A673 (cell line): ENCODE measurements around the gene ANKS1B. TPM values are rescaled to one million over a fixed set of nuclear protein-coding genes. Genes with fewer than 3 reads are reported as not detected.
"Not testable (repeated sequence)": the region's sequence is repeated elsewhere in the genome, so short reads cannot be mapped to it uniquely, and the experiment has no call there.

Source experiments
- BruUV-seq: library from RNA; stranded (reverse); fragments of 400-500 nt; replicated peaks from 2 replicates; lab custom pipeline; 2021; lab: Mats Ljungman, UMichigan
- CTCF ChIA-PET: fragments of 300-600 bp; sonication (Branson Sonifier 250); formaldehyde crosslinking; loops from one replicate; lab custom pipeline; 2022; ENCODE audit warnings: antibody characterized with exemption; lab: Charles Lee
- POLR2A ChIA-PET: fragments of 300-600 bp; sonication (Branson Sonifier 250); formaldehyde crosslinking; loops from one replicate; lab custom pipeline; 2022; ENCODE audit warnings: antibody characterized with exemption; ENCODE audit not compliant: low non-redundant PET; lab: Charles Lee
- DNase-seq: peaks from one replicate; pipeline ENCODE4 v3.0.0-alpha.2; 2015; ENCODE audit warnings: low spot score
- H3K27ac ChIP-seq: fragments of 200-600 bp; sonication (generic); 2 replicates; pipeline ENCODE4 v1.5.1; 2016; ENCODE audit warnings: mixed run types, low read depth, mild to moderate bottlenecking, mixed read lengths, antibody characterized with exemption, low read length; ENCODE audit not compliant: poor library complexity, severe bottlenecking
- H3K27me3 ChIP-seq: fragments of 200-600 bp; sonication (generic); replicated peaks from 2 replicates; pipeline ENCODE4 v1.6.1; 2017; ENCODE audit warnings: mixed run types, low read depth, mild to moderate bottlenecking, mixed read lengths, antibody characterized with exemption, low read length; ENCODE audit not compliant: insufficient read depth, poor library complexity
- H3K36me3 ChIP-seq: fragments of 200-600 bp; sonication (generic); 2 replicates; pipeline ENCODE4 v1.6.1; 2016; ENCODE audit warnings: mixed run types, mild to moderate bottlenecking, mixed read lengths, antibody characterized with exemption, low read length; ENCODE audit not compliant: insufficient read depth, poor library complexity, severe bottlenecking
- H3K4me1 ChIP-seq: fragments of 200-600 bp; sonication (generic); 2 replicates; pipeline ENCODE4 v1.6.1; 2017; ENCODE audit warnings: mixed run types, mild to moderate bottlenecking, mixed read lengths, antibody characterized with exemption, low read length; ENCODE audit not compliant: insufficient read depth, poor library complexity, severe bottlenecking
- H3K4me3 ChIP-seq: fragments of 200-600 bp; sonication (generic); 2 replicates; pipeline ENCODE4 v1.5.1; 2016; ENCODE audit warnings: low read depth, mixed run types, mild to moderate bottlenecking, mixed read lengths, low read length; ENCODE audit not compliant: poor library complexity, severe bottlenecking
- H3K9me3 ChIP-seq: fragments of 200-600 bp; sonication (generic); 2 replicates; pipeline ENCODE4 v1.6.1; 2016; ENCODE audit warnings: mixed run types, low read depth, mild to moderate bottlenecking, mixed read lengths, antibody characterized with exemption, low read length; ENCODE audit not compliant: poor library complexity, severe bottlenecking
- EZH2 ChIP-seq: fragments of 200-600 bp; sonication (generic); IDR thresholded peaks from 2 replicates; pipeline ENCODE4 v1.6.1; 2017; ENCODE audit warnings: borderline replicate concordance, low read depth, mild to moderate bottlenecking, mixed read lengths, antibody characterized with exemption, low read length; ENCODE audit not compliant: poor library complexity, severe bottlenecking
- intact Hi-C: fragments of 100-400 bp; cut with micrococcal nuclease; formaldehyde crosslinking; loops from one replicate; pipeline ENCODE4 v1.10.0; 2022; ENCODE audit not compliant: unreplicated experiment
- total RNA-seq: library from RNA; stranded (reverse); gene quantifications from 2 replicates; pipeline ENCODE4 v1.2.3, GENCODE V29; 2021
- TF ChIP-seq, protein P1 (sequence below): fragments of 300-800, 200-600 bp; sonication (generic); conservative IDR thresholded peaks from 2 replicates; pipeline ENCODE4 v1.5.1; 2017; ENCODE audit warnings: low read depth, mild to moderate bottlenecking, antibody characterized with exemption, low read length, moderate library complexity, mixed read lengths

Gene ANKS1B
- total RNA-seq, 1 experiment from 2014 or later = 0.99 TPM

DNA sequence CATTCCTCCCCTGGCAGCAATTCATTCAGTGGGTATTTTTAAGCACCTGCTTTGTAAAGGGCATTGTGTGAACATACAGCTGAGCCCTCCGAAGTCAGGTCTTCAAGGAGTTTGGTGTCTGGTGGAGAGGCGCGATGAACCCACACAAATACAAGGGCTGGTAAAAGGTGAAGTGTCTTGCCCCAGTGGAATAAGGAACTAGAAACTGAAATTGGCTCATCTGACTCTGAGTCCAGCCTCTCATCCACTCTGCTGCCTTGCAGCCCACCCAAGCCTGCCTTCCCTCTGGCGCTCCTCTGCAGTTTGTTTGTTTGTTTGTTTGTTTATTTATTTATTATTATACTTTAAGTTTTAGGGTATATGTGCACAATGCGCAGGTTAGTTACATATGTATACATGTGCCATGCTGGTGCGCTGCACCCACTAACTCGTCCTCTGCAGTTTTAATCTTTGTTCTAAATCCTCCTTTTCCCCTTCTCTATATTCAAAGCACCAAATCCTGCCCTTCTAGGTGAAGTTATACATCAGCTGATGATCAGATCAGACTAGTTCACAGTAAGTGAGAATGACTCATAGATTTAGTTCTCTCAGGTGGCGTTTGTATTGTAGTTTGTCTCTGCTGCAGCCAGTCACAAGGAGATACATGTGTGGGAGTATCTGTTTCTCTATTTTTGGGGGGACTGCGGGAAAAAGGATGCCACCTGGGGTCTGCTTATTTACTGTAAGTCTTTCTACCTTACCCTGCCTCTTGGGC is 945.2 kb downstream of the ANKS1B start:
- H3K9me3 ChIP-seq = no peaks in the 10 kb centered on the region
- H3K27ac ChIP-seq = no peak overlapping the region
- H3K4me1 ChIP-seq = no peaks in the 10 kb centered on the region
- no peaks in the 10 kb centered on the region for H3K27me3 ChIP-seq
- CTCF ChIA-PET = no interaction called here
- no peak for TF ChIP-seq EZH2
- TF ChIP-seq, protein P1, sequence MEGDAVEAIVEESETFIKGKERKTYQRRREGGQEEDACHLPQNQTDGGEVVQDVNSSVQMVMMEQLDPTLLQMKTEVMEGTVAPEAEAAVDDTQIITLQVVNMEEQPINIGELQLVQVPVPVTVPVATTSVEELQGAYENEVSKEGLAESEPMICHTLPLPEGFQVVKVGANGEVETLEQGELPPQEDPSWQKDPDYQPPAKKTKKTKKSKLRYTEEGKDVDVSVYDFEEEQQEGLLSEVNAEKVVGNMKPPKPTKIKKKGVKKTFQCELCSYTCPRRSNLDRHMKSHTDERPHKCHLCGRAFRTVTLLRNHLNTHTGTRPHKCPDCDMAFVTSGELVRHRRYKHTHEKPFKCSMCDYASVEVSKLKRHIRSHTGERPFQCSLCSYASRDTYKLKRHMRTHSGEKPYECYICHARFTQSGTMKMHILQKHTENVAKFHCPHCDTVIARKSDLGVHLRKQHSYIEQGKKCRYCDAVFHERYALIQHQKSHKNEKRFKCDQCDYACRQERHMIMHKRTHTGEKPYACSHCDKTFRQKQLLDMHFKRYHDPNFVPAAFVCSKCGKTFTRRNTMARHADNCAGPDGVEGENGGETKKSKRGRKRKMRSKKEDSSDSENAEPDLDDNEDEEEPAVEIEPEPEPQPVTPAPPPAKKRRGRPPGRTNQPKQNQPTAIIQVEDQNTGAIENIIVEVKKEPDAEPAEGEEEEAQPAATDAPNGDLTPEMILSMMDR = no peak
- H3K36me3 ChIP-seq = no peaks in the 10 kb centered on the region
- H3K4me3 ChIP-seq = no peak overlapping the region
- POLR2A ChIA-PET = no interaction called here
- intact Hi-C loops = loop anchor here (5.0 kb wide), 3 partner anchors 133 to 728 kb away; no protein-coding TSS in a partner anchor
- DNase-seq = no peak
- no TSS peak for BruUV-seq

DNA sequence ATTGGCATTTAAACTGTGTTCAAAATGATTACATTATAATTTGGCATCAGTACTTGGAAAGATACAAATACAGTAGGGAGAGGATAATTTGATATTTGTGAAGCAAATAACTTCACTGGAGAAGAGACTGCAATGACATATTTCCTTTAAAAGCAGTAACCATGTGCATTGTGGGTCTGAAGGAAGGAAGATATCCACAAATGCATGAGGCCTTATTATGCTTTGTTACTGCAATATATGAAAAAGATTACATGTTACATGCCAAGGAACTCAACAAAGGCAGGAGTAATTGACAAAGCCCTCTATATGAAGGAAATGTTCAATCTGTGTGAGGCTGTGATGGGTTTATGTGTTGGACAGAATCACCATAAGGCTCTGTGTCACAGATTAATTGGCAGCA is 948.2 kb downstream of the ANKS1B start:
- BruUV-seq = no TSS peak
- no peak for TF ChIP-seq EZH2
- TF ChIP-seq, protein P1 = no peak
- ChIA-PET POLR2A (no interaction called here), CTCF (no interaction called here)
- Histone ChIP-seq H3K4me3 (no peak overlapping the region), H3K36me3 (no peaks in the 10 kb centered on the region), H3K27ac (no peak overlapping the region), H3K4me1 (no peaks in the 10 kb centered on the region), H3K9me3 (no peaks in the 10 kb centered on the region), H3K27me3 (no peaks in the 10 kb centered on the region)
- intact Hi-C loops = no loop called here
- no peak for DNase-seq

DNA sequence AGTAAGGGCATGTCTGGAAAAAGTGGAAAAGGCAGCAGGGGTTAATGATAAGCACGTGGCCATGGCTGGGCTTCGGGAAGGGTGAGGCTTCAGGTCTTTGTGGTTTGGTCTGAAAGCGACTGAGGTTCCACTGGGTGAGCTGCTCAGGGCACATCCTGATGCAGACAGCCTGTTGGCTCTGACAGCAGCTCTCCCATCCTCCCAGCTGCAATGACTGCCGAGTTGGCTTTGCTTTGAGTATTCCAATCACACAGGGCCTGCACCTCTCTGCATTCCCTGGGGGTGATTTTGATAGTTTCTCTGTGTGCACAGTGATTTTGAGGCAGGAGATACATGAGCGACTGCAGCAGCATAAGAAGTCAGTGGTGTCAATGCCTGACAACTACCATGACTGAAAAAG is 948.9 kb downstream of the ANKS1B start:
- no peak for DNase-seq
- Histone ChIP-seq H3K36me3 (no peaks in the 10 kb centered on the region), H3K27me3 (no peaks in the 10 kb centered on the region), H3K9me3 (no peaks in the 10 kb centered on the region), H3K27ac (no peak overlapping the region), H3K4me1 (no peaks in the 10 kb centered on the region), H3K4me3 (no peak overlapping the region)
- TF ChIP-seq, protein P1 = no peak
- no peak for TF ChIP-seq EZH2
- intact Hi-C loops = no loop called here
- CTCF ChIA-PET = no interaction called here
- POLR2A ChIA-PET = no interaction called here
- BruUV-seq = no TSS peak

DNA sequence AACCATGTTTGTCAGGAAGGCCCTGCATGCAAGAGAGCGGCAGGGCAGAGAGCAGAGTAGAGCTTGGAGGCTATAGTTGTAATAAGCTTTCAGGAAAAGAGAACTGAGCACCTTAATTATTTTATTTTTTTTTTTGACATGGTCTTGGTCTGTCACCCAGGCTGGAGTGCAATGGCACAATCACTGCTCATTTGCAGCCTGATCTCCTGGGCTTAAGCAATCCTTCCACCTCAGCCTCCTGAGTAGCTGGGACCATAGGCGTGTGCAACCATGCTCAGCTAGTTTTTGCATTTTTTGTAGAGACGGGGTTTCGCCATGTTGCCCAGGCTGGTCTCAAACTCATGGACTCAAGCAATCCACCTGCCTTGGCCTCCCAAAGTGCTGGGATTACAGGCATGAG is 950.5 kb downstream of the ANKS1B start:
- POLR2A ChIA-PET, BruUV-seq, H3K27me3 ChIP-seq: not testable (repeated sequence)

More for the DNA sequence above, 950.5 kb downstream of the ANKS1B start:
- H3K36me3 ChIP-seq, CTCF ChIA-PET, H3K4me1 ChIP-seq, H3K9me3 ChIP-seq, DNase-seq, H3K27ac ChIP-seq, H3K4me3 ChIP-seq, intact Hi-C loops: not testable (repeated sequence)
